Putamen (tissue), 1 donor: Measurements from ENCODE around the gene EPC1.
"Not testable (repeated sequence)": the region's sequence is repeated elsewhere in the genome, so short reads cannot be mapped to it uniquely, and the experiment has no call there.

Source experiments
- DNase-seq: peaks from one replicate; pipeline ENCODE4 v3.0.0-alpha.2; 2016; ENCODE audit warnings: low spot score

Gene EPC1

GRCh38 chr10:32371101-32371500, 24.1 kb upstream of the EPC1 start:
- no peak for DNase-seq

GRCh38 chr10:32367793-32368453, 21.0 kb upstream of the EPC1 start:
- DNase-seq: peak; percentile 76

DNA sequence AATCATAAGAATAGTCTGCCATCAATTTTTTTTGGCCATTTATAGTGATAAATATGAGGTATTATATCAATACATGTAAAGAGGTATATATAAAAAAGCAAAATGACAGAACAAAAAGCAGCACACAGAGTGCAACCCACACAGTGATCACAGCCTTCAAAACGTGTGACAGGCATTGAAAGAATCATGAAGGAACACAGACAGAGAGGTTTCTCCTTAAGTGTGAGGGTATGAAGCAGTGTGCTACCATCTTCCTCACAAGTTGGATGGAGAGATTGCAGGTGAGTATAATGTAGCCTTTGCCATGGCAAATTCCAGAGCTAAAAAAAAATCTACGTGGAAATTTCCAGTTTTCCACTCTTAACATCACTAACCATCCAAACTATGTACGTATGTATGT, 19.6 kb upstream of the EPC1 start:
- DNase-seq: peak; percentile 47

- DNase-seq: no peak
Observed at GRCh38 chr10:32366111-32366510, 19.2 kb upstream of the EPC1 start.

GRCh38 chr10:32365404-32365803, 18.4 kb upstream of the EPC1 start:
- not testable (repeated sequence) for DNase-seq

DNA sequence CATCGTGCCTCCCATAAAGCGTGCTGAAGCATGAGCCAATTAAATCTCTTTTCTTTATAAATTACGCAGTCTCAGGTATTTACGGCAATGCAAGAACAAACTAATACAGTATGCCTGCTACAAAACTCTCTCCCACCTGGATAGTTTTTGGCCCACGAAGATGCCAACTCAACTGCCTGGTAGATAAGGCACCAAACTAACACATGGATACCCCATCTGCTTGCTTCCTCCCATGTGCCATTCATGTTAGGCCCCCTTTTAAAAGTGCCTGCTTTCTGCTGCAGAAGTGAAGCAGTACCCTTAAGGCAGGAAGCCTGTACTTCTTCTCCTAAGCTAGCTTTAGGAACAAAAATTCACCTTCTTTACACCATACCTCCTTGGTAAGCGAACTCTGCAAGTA, 15.6 kb upstream of the EPC1 start:
- DNase-seq: no peak

DNA sequence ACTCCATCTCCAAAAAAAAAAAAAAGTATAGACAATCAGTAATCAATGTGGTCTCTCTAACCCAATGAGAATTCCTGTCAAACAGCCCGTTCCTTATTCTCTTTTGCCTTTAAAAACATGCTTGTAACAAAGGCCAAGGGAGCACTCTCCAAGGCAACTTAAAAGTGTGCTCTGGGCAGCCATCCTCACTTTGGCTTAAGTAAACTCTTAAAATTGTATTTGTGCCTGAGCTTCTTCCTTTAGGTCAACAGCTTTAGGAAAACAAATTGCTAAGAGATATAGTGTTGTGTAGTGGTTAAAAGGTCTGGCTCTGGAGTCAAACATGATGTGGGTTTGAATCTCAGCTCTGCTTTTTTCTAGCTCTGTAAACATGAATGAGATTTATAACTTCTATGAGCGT, 13.9 kb upstream of the EPC1 start:
- DNase-seq: no peak

GRCh38 chr10:32360241-32360640, 13.3 kb upstream of the EPC1 start:
- no peak for DNase-seq

- DNase-seq: no peak
Observed at GRCh38 chr10:32357056-32357735, 10.2 kb upstream of the EPC1 start.

DNA sequence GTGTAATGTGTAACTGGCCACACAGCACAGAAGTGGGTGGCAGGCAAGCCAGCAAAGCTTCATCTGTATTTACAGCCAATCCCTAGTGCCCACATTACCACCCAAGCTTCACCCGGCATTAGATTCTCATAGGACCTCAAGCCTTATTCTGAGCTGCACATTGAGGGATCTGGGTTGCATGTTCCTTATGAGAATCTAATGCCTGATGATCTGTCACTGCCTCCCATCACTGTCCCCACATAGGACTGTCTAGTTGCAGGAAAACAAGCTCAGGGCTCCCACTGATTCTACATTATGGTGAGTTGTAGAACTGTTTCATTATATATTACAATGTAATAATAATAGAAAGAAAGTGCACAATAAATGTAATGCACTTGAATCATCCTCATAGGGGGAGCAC, 7.7 kb upstream of the EPC1 start:
- not testable (repeated sequence) for DNase-seq

GRCh38 chr10:32350811-32351350, 3.9 kb upstream of the EPC1 start:
- DNase-seq: no peak

DNA sequence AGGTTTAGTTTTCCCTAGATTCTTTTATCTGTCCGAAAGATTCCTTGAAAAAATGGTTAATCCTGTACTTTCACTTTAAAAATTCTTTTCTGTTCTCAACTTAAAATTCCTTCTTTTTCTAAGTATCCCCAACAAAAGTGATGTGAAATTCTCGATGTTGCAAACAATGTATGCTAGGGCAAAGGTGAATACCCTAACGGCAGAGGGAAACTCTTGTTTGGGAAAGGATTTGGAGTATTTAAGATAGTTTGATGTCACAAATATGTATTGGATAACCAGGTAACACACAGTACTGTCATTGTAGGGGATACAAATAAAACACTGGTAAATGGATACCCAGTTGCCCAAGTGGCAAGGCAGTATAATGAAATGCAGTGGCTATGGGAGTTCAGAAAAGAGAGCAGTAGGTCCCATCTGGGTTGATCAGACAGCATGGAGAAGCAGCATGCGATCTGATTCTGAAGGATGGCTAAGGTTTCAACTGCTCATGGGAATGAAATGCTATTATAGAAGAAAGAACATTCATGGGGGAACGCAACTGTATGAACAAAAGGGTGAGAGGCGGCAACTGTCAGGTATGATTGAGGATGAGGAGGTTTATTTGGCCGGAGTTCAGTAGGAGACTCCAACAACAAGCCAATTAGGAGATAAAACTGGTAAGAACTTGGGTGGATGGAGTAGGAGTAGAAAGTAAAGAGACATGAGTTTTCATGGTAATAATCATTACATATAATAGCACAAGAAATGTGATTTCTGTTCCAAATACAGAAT, 3.2 kb upstream of the EPC1 start:
- peak; percentile 73 for DNase-seq

GRCh38 chr10:32349199-32349585, 2.2 kb upstream of the EPC1 start:
- no peak for DNase-seq

- DNase-seq: no peak
Observed at GRCh38 chr10:32348297-32349198, 1.6 kb upstream of the EPC1 start.

DNA sequence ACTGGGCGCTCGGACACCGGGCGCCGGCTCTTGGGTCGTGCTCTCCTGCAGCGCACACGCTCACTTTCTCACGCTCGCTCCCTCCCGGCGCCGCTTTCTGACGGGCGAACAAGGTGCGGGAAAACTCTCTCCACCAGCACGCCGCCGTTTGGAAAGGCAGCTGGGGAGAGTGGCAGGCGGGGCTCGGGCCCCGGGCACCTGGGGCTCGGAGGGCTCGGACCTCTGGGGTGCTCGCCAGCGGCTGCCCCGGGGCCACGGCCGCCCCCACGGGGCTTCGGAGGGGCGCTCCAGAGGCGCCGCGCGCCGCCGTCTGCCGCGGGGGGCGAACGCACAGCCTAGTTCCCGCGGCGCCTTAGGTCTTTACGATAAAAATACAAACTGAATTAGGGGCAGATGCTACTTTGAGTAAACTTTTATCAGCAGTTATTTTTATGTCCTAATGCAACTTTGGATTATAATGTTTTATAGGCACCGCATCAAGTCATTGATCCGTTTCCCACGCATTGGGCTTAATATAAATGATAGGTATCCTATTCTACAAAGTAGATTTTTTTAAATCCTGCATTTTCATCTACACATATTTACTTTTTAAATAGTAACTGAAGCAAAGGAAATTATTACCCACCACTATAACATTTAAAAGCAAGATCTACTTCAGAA, 535 bp upstream of the EPC1 start:
- no peak for DNase-seq

GRCh38 chr10:32346134-32346550, 816 bp downstream of the EPC1 start:
- peak; percentile 97 for DNase-seq

GRCh38 chr10:32341596-32341995, 5.4 kb downstream of the EPC1 start:
- DNase-seq: no peak

DNA sequence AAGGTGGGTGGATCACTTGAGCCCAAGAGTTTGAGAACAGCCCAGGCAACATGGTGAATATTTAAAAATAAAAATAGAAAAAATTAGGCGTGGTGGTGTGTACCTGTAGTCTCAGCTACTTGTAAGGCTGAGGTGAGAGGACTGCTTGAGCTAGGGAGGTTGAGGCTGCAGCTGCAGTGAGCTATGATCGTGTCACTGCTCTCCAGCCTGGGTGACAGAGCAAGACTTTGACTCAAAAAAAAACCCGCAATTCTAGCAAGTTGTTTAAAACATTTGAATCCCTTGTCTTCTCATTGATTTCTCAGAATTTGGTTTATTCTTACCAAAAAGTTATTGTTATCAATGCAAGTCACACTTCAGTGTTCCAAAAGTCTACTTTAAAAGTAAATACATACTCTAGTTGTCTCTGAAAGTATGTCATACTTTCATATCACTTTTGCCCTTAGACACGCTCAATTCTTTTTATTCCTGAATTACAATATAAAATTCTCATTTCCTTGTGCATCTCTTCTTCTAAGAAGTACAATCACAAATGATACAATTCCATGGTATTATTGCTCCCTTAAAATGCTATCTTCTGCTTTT, 6.3 kb downstream of the EPC1 start:
- no peak for DNase-seq

DNA sequence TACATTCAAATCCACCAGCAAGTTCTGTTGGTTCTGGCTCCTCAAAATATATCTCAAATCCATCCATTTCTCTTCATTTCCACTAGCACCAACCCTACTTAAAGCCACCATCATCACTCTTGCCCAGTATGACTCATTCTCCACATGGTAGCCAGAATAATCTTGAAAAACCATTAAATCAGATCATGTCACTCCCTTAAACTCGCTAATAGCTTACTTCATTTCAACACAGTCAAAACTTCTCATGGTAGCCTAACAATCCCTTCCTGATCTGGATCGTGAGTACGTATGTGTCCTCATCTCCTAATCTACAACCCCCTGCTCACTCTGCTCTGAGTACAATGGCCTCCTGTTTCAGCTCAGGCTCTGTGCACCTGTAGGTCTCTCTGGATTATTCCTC, 8.7 kb downstream of the EPC1 start:
- DNase-seq: no peak

- DNase-seq: no peak
Observed at GRCh38 chr10:32337350-32337749, 9.6 kb downstream of the EPC1 start.

- no peak for DNase-seq
Observed at GRCh38 chr10:32333849-32334248, 13.1 kb downstream of the EPC1 start.
